WI38 (cell line): ENCODE results near the gene PTPRG.

Experiments
- H3K4me3 ChIP-seq: 2 replicates; pipeline ENCODE4 v1.5.1; 2011; ENCODE audit warnings: low read depth, mild to moderate bottlenecking, control low read depth, low read length
- CTCF ChIP-seq: IDR thresholded peaks from 2 replicates; pipeline ENCODE4 v1.5.1; 2012; ENCODE audit warnings: low read depth, mild to moderate bottlenecking, control low read depth, low read length

PTPRG gene

GRCh38 chr3:61780455-61781228 lies 219.3 kb downstream of the PTPRG start:
- TF ChIP-seq CTCF = no peak
- H3K4me3 ChIP-seq = no peak overlapping the region

GRCh38 chr3:61783993-61784718 lies 222.8 kb downstream of the PTPRG start:
- H3K4me3 ChIP-seq = peak overlapping the region; percentile 38
- TF ChIP-seq CTCF = no peak

- TF ChIP-seq CTCF = no peak
- no peak overlapping the region for H3K4me3 ChIP-seq
Measured at GRCh38 chr3:61788623-61789507, 227.5 kb downstream of the PTPRG start.

GRCh38 chr3:61789861-61790260 lies 228.5 kb downstream of the PTPRG start:
- no peak for TF ChIP-seq CTCF
- H3K4me3 ChIP-seq = no peak overlapping the region

- H3K4me3 ChIP-seq = no peak overlapping the region
- no peak for TF ChIP-seq CTCF
Measured at GRCh38 chr3:61790411-61790810, 229.0 kb downstream of the PTPRG start.

DNA sequence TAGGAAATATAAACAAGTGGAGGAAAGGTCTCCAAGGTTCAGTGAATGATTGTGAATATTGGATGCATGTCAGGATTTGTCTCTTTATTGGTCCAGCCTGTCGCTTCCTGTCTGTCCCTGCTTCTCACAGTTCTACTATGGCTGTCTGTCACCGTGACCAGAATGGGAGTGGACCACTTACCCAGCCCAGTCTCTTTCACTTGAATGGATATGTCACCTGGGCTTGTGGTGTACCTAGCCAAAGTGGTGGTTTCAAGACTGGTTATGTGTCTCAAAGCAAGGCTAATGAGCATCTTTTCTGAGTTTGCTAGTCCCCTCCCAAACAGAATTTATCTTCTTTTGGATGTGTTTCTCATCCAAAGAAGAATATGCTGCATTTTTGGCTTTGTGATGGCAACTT lies 231.7 kb downstream of the PTPRG start:
- no peak for TF ChIP-seq CTCF
- H3K4me3 ChIP-seq = no peak overlapping the region
